ENCODE data around the gene SEPTIN5.

The SEPTIN5 gene

GRCh38 chr22:19751497-19752245 lies 37.4 kb downstream of the SEPTIN5 start:
- DNase-seq = no peak

- no peak for DNase-seq
These were observed 39.0 kb downstream of the SEPTIN5 start for GRCh38 chr22:19753090-19753842.

- DNase-seq = no peak
These were observed 39.8 kb downstream of the SEPTIN5 start for GRCh38 chr22:19753996-19754700.

GRCh38 chr22:19754701-19755144 lies 40.4 kb downstream of the SEPTIN5 start:
- DNase-seq = no peak

GRCh38 chr22:19755145-19755710 lies 40.9 kb downstream of the SEPTIN5 start:
- DNase-seq = no peak

GRCh38 chr22:19755722-19756287 lies 41.5 kb downstream of the SEPTIN5 start:
- DNase-seq = no peak

- peak; percentile 65 for DNase-seq
These were observed 42.2 kb downstream of the SEPTIN5 start for GRCh38 chr22:19756288-19757128.

GRCh38 chr22:19757140-19757984 lies 43.1 kb downstream of the SEPTIN5 start:
- DNase-seq = no peak

- DNase-seq = no peak
These were observed 43.9 kb downstream of the SEPTIN5 start for GRCh38 chr22:19757985-19758895.

- no peak for DNase-seq
These were observed 44.7 kb downstream of the SEPTIN5 start for GRCh38 chr22:19758896-19759426.

- no peak for DNase-seq
These were observed 45.2 kb downstream of the SEPTIN5 start for GRCh38 chr22:19759427-19760057.

GRCh38 chr22:19760058-19760950 lies 46.0 kb downstream of the SEPTIN5 start, which contains the start of gene TBX1:
Gene TBX1, plus strand, starts transcription at chr22:19760778. Its CDS starts 66 bp downstream, at chr22:19760844.
- DNase-seq = no peak

- peak; percentile 16 for DNase-seq
These were observed 46.8 kb downstream of the SEPTIN5 start for GRCh38 chr22:19760951-19761724.

- no peak for DNase-seq
These were observed 47.6 kb downstream of the SEPTIN5 start for GRCh38 chr22:19761725-19762567.

GRCh38 chr22:19762568-19763457 lies 48.5 kb downstream of the SEPTIN5 start:
- DNase-seq = no peak

Data from DMS53 (cell line).